Measurements from ENCODE around the gene TRAPPC14. TPM values are rescaled to one million over a fixed set of nuclear protein-coding genes. Genes with fewer than 3 reads are reported as not detected.
A peak's percentile ranks its signal among the peaks of the same experiment; 100 is the strongest.

The TRAPPC14 gene
- total RNA-seq, 1 donor from 2014 or later = 5.3 TPM

DNA sequence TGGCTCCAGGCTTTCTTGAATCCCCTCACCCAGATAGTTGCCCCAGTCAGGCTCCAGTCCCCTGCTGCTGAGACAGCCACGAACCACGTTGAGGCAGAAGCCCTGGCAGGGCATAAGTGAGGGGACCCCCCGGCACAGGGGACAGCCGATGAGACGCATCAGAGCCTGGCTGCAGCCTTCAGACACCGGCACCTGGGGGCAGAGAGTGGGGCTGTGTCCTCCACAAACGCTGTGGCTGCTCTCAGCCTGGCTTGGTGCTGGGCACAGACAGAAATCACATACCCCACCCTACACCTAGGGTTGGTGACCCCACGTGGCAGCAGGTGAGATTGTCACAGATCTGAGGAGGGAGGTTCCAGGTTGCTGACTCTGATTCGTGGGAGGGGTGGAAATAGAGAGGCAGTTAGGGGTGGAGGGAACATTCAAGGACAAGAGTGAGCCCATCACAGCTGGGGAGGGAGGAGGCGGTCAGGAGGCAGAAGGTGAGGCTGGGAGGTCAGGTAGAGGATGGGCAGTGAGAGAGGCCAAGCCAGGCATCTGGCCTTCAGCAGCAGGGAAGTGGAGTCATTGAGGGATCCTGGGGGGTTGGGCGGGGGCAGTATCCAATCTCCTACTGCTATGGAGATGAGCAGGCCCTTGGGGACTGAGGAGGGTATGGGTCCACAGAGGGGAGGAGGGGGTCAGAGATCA lies 15.4 kb upstream of the TRAPPC14 start:
- DNase-seq = no peak

DNA sequence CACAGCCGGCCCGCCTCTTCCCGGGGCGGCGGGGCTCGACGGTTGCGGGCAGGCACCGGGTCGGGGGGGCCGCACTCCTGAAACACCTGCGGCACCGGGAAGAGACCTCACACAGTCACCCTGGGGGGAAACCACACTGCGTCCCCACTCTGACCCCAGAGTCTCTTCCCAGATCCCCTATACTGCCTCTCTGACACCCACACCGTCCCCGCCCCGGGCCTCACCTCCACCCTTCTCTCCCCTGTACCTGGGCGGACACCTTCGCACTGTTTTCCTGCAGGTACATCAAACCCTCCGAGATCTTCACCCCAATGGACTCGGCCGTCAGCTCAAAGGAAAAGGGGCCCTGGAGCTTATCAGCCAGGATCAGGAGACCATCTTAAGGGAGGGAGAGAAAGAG lies 13.3 kb upstream of the TRAPPC14 start:
- no peak for DNase-seq

DNA sequence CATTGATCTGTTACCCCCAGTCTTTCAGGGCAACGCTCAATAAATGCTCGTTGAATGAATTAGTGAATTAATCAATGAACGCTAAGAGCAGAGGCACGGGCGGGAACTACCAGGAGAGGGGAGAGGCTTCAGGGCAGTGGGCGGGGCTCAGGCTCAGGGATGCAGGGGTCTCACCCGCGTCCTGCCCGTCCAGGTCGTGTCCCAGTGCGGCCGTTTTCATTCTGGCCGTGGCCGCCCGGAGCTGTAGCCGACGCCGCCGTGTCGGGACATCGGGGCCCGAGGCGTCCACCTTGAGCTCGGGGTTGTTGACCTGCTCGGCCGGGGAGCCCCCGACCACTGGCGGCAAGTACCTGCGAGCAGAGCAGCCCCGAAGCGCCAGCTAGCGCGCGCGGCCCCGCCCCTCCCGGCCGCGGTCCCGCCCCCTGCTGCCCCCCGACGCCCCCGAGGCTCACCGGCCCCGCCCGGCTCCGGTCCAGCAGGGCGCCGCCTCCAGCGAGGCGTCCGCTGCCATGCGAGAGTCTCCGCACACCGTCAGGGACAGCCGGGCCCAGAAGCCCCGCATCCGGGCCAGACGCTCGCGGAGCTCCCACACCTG lies 12.7 kb upstream of the TRAPPC14 start:
- no peak for DNase-seq

DNA sequence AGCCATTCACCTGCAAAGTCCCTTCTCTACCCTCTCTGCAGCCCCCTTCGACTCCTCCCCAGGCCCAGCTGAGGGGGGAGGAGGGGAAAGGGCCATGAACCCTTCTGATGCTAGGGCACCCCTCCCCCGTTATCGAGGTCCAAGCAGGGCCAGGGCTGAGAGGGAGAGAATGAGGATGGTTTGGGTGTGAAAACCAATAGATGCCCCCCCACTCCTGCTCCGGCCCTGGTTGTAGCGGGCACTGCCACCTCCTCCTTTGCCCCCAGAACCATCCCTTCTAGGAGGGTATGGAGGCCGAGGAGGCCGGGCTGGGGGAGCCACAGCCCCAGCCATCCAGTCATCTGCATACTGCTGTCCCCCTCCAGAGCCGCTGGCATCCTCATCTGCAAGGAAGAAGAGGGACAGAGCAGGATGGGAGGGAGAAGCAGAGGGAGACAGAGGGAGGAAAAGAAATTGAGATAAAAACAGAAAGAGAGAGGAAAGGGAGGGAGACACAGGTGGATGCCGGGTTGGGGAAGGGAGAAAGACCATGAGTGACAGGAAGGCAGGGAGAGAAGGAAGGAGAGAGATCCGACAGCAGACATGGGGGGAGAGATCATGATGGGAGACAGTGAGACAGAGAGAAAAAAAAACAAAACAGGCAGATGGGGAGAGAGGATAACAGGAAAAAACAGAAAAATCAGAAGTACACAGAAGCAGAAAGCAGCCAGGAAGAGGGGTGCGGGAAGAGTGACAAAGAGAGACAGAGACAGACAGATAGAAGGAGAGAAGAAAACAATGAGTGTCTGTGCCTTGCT lies 11.8 kb upstream of the TRAPPC14 start:
- DNase-seq = no peak

DNA sequence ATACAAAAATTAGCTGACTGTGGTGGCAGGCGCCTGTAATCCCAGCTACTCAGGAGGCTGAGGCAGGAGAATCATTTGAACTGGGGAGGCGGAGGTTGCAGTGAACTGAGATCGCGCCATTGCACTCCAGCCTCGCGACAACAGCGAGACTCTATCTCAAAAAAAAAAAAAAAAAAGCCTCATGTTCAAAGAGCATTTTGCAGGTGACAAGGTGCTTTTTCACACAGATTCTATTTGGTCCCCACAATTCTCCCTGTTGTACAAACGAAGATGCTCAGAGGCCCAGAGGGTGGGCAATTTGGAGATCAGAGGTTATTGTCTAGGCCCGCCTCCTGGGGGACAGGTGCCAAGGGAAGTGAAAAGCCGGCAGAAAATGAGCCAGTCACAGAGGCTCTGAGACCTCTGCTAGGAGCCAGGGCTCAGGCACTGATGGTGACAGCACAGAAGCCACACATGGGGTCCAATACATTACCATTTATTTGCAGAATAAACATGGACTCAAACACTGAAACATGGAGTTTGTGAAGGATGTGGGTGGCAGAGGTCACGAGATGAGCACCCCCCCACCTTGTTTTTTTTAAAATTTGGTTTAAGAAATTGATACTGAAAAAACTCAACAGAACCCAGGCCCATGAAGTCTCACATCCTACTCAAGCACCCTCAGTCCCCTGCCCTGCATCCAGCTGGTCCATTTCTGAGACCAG lies 10.8 kb upstream of the TRAPPC14 start:
- DNase-seq = no peak

DNA sequence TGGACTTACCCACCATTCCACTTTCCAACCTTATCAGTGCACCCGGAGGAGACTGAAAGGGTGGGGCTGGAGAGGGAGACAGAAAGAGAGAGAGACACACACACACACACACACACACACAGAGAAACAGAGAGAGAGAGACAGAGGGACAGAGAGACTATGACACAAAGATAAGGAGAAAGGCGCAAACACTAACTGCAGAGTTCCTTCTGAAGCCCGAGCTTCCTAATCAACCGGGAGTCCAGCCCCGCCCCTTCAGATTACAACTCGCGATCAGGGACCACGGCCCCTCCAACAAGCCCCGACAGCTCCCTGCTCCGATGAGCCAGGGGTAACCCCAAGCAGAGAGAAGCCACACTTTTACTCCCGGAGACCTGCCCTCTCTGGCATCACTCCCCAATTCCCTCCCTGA lies 9.4 kb upstream of the TRAPPC14 start:
- DNase-seq = peak; percentile 32

DNA sequence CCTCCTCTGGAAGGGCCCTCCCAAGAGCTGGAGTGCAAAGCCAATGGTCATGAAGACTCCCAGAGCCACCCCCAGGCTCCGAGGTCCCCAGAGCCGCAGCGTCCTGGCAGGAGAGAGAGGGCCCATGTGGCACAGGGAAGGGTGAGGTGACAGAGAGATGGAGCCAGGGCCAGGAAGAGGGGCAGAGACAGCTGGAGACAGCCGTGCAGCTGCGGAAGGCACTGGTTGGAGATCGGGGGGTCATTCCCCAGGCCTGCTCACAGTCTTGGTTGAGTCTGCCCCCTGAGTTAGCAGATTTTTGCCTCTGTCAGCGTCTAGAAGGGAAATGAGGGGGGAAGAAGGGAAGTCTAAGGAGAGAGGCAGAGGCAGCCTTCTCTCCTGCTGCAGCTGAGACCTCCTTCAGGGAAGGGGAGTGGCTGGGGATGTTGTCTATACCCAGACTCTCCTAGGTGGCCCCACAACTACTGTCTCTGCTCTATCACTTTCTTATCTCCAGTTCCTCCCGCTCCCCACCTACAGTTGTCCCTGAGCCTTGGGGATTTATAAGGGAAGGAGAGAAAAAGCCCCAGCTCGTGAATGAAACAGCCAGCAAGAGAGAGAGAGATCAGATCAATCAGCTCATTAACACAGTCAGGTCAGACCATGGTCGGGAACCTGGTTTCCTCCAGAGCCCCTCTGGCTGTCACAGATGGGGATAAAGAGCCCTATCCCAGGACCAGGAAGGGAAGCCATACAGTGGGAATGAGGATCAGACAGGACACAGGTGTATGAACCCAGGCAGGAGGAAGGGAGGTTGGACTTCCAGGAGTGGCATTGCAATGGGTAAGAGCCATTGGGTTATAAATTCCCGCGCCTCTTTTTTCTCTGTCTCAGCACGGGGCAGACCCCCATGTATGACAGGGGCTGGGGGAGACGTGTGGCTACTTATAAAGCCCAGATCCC lies 8.7 kb upstream of the TRAPPC14 start:
- no peak for DNase-seq

DNA sequence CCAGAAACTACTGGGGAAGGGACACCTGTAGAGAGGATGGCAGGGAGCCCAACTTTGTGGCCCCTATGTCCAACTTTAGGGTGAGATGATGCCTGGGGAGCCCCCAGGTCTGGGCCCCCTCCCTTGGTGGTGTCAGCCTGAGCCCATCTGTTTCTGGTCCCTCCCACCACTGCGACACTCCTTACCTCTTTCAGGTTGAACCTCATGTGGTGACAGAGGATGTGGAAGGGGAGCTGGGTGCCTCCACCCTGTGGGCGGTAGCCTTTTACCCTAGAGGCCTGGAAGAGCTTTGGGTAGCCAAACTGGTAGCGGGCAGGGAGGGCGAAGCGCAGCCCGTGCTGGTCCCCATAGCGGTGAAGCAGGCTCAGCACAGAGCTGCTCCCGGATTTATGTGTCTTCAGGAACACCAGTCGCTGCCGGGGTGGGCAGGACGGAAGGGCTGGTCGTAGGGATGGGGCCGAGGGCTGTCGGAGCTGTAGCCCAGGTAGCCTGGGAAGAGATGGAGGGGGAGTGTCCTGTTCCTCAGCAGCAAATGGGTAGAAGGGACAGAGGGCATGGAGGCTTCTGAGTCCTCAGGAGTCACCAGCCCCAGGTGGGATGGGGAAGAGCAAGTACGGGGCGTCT lies 7.9 kb upstream of the TRAPPC14 start:
- DNase-seq = no peak

DNA sequence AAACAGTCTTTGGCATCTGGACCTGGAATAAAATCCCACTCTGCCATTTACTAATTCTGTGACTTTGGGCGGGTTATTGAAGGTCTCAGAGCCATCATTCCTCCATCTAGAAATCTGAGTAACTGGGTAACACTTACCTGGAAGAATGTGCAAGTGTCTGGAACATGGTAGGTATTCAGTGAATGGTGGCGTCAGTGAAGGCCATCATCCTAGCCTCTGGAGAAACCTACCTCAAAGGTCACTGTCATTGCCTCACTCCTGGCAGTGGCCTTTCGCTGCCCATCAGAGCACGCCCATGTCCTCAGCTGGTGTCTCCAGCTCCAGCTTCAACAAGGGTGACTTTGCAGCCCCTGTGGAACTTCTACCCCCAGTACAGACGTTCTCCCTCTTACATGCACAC lies 5.3 kb upstream of the TRAPPC14 start:
- DNase-seq = no peak

DNA sequence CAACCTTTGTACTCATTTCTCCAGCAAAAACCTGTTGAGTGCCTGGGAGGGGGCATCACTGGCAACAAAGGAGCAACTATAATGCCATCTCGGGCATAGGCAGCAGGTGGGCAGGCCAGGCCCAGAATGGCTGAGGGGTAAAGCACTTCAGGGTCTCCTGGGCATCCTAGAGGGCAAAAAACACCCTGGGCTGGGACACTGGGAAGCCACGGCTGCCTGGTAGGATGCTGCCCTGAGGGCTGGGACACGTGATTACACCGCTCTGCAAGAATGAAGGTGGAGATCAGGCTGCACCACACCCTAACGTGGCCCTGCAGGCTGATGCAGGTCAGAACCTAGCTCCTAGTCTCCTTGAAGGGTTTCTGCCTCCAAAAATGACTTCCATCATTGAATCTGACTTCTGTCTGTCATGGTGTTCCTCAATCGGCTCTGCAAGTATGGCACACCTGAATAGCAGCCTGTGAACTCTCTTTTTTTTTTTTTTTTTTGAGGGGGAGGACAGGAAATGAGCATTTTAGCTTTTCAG lies 4.5 kb upstream of the TRAPPC14 start:
- no peak for DNase-seq

DNA sequence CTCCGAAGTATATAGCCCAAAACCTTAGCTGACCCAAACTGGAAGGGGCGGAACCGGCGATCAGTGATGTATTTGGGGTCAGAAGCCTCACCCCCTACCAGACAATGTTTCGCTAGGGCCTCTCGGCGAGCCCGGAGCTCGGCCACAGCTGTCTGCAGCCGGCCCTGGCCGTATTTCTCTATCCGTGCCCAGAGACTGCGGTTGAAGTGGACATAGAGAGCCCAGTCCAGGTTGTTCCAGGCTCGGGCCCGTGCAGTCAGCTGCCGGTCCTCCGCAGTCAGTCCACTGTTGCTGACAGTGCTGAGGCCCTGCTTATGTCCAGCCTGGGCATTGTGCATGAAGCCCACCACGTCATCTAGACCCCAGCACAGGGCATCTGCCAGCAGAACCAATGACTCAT lies 1.5 kb upstream of the TRAPPC14 start:
- DNase-seq = no peak

DNA sequence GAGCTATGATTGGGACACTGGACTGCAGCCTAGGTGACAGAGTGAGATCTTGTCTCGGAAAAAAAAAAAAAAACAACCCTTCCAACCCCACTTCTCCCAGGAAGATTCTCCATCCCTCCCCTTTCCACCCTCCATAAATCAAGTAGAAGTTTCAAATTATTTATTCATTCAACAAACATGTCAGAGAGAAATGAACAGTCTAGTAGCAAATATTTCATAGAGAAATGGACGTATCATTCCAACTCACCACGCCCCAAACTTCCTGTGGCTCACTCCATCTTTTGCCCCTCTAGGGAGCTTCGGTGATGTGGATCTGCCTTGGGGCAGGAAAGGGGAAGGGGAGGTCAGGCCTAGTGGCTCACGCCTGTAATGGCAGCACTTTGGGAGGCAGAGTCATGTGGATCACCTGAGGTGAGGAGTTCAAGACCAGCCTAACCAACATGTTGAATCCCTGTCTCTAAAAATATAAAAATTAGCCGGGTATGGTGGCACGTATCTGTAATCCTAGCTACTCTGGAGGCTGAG lies 638 bp upstream of the TRAPPC14 start:
- DNase-seq = no peak

DNA sequence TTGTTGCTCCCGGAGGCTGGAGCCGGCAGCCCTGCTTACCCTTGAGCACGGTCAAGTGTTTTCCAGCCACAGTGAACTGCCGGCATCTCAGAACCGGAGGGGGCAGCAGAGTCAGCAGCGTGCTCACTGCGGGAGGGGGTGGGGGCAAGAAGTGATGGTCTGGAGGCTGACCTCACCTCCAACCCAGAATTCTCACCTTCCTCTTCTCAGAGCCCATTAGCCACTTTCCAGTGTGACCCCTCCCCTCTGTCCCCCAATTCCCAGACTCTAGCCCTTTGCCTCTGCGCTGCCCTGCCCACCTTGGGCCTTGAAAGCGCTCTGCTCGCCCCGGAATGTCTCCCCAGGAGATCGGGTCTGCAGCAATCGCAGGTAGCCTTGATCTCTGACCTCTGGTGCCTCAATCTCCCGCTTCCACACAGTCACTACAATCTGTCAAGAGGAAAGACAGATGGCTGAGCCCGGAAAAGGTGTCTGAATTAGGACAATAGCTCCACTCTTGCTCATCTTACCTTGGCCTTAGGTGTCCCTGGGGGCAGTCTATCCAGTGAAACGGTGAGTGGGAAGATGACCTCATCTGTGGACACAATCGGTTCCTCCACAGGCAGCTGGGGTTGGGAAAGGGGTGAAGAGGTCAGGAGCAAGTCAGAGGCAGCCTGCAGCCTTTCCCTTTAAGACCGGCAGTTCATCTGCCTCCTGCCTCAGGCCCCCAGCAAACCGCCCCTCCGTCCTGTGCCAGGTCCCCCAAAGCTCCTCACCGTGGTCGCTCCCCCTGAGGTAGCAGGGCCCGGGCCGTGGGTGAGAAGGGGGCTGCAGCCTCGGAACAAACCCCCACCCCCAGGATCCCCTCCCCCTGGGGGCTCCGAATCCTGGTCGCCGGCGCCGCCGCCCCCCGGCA lies 942 bp downstream of the TRAPPC14 start:
- no peak for DNase-seq

DNA sequence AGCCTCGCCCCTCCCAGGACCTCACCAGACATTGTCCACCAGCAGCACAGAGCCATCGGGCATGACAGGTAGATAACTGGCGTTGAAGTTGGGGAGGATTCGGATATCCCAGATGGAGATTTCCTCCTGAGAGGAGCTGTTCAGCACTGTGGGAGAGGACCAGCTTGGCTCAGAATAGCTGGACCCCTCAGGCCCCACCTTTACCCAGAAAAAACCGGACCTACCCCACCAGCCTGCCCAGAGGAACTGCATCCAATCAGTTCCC lies 1.5 kb downstream of the TRAPPC14 start:
- no peak for DNase-seq

DNA sequence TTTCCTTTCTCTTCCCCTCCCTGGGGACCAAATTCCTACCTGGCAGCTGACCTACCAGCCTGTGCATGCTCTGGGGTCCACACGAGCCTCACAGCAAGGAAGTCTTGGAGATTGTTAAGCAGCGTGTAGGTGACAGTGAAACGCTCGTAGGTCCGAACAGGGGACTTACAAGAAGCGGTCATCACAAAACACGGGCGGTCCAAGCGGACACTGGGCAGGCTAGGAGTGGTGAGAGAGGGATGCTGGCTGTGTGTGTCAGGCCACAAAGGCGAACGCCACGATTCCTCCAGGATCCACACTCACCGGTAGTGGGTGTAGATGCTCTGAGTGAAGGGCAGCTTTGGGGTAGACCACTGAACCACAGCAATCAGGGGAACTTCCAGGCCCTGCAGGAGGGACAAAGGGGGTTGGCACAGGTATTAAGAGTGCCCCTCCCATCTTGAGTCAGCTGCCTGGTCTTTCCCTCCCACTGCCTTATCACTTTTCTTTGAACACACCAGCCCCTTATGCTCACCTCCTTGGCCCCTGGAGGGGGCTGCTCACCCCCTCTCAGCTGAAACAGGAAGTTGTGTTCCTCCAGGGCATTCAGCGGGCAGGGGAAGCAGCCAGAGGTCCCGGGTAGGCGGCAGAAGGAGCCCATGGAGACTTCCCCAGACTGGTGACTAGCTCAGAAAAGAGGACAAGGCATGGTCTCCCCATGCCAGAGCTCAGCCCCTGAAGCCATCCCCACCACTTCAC lies 2.0 kb downstream of the TRAPPC14 start:
- no peak for DNase-seq

DNA sequence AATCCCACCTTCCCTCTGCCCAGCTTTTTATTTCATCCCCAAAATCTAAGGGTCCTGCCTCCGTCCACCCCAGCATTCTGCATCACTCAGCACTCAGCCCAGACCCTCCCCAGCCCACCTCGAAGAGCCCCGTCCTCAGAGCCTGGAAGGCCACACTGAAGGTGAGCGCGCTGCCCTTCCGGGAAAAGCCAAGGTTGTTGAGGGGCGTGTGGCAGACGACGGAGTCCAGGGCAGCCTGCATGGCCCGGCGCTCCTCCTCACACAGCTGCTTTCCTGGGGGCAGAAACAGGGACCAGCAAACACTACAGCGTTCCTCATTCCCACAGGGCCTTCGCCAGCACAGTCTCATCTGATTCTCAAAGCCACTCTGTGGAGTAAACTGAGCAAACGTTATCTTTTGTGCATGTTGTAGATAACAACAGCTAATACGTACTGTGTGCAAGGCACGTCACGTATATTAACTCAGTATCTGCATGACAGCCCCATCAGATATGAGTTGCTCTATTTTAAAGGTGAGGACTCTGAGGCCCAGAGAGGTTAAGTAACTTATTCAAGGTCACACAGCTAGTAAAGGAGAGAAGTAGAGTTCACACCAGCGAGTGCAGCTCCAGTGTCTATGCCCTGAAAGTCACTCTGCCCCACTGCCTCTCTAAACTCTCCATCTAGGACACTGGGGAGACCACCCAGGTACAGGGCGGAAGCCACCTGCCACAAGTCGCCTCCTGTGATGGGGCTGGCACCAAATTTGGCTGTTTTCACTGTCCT lies 2.8 kb downstream of the TRAPPC14 start:
- no peak for DNase-seq

DNA sequence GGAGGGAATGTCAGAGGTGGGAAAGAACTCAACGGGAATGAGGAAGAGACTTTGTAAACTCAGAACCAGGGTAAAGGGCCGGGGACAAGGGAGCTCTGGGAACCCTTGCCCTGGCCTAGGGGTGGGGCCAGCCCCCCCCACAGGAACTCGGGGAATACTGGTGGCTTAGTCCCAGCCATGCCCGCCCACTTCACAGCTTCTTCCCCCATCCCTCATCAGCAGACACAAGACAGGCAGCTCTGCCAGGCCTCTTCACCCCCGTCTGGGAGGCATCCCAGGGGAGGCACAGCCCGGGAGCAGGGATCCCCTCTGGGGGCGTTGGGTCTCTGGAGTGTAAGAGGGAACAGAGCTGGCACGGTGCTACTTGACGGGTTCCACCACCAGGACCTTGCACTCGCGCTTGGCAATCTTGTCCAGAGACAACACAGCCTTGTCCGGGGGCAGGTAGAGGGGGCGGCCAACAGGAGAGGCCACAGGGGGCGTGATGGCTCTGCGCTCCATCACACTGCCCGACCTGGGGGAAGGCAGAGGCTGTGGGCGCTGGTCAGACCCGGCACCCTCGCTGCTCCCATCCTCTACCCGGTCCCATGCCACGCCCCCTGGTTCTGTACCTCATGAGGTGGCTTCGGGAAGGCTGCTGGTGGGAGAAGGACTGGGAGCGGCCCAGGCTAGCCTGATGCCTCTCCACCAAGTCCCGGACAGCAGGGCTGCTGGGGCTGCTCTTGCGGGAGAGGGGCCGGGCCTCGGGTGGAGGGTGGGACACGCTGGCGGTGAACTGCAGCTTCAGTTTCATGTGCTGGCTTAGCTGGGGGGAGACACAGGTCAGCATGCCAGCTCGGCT lies 3.7 kb downstream of the TRAPPC14 start:
- DNase-seq = no peak
